AG09319 (cell line): Measurements from ENCODE around the gene GLT1D1.

Experiments
- DNase-seq: peaks from one replicate; pipeline ENCODE4 v3.0.0-alpha.2; 2010; ENCODE audit warnings: low read depth; ENCODE audit errors: extremely low read depth
- TF ChIP-seq, protein P1 (sequence below): IDR thresholded peaks from 2 replicates; pipeline ENCODE4 v1.5.1; 2011; ENCODE audit warnings: low read depth, mild to moderate bottlenecking, inconsistent platforms, low read length, moderate library complexity

Gene GLT1D1

DNA sequence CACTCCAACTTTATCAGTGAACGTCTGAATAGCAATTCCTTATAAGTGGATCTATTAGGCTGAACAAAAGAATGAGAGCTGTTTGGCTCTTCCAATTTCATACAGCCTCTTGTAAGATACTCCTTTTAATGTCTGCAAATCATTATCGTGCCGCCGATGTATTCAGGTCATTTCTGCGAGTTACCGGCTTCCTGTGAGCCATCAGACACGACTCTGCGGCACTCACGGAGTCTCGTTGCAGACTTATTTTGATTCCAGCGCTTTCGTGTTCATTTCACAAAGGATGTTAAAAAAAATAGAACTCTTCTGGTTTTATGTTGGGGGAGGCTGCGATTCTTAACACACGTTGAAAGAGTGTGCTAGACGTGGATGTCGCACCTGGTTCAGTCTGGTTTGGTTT, 106.6 kb downstream of the GLT1D1 start:
- TF ChIP-seq, protein P1, sequence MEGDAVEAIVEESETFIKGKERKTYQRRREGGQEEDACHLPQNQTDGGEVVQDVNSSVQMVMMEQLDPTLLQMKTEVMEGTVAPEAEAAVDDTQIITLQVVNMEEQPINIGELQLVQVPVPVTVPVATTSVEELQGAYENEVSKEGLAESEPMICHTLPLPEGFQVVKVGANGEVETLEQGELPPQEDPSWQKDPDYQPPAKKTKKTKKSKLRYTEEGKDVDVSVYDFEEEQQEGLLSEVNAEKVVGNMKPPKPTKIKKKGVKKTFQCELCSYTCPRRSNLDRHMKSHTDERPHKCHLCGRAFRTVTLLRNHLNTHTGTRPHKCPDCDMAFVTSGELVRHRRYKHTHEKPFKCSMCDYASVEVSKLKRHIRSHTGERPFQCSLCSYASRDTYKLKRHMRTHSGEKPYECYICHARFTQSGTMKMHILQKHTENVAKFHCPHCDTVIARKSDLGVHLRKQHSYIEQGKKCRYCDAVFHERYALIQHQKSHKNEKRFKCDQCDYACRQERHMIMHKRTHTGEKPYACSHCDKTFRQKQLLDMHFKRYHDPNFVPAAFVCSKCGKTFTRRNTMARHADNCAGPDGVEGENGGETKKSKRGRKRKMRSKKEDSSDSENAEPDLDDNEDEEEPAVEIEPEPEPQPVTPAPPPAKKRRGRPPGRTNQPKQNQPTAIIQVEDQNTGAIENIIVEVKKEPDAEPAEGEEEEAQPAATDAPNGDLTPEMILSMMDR: no peak

DNA sequence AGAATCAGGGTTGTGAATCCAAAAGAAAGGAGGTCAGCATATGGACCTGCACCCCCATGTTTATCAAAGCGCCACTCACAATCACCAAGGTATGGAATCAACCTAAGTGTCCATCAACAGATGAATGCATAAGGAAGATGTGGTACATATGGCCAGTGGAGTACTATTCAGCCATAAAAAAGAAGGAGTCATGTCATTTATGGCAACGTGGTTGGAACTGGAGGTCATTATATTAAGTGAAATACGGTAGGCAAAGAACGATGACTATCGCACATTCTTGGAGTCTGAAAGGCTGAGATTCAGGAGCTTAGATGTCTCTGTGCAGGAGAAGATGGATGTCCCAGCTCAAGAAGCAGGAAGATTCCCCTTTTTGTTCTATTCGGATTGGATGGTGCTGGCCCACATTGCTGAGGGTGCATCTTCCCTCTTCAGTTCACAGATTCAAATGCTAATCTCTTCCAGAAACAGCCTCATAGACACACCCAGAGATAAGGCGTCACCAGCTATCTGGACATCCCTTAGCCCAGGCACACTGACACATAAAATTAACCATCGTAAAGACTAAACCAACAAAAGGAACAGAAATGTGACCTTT, 108.1 kb downstream of the GLT1D1 start:
- no peak for DNase-seq
- TF ChIP-seq, protein P1: no peak

More for the DNA sequence above, 106.6 kb downstream of the GLT1D1 start:
- DNase-seq: no peak

DNA sequence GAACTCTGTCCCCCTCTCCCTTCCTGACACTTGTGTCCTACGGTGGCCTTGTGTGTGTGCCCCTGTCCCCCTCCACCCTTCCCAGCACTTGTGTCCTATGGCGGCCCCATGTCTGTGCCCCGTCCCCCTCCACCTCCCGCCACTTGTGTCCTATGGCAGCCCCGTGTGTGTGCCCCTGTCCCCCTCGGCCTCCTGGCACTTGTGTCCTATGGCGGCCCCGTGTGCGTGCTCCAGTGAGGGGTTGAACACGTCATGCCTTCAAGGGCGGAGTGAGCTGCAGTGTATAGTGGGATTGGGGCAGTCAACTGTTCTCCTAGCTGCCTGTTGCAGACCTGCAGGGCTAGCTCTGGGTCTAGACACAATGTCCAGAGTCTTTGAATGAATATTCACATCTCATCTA, 108.7 kb downstream of the GLT1D1 start:
- TF ChIP-seq, protein P1: no peak
- no peak for DNase-seq

DNA sequence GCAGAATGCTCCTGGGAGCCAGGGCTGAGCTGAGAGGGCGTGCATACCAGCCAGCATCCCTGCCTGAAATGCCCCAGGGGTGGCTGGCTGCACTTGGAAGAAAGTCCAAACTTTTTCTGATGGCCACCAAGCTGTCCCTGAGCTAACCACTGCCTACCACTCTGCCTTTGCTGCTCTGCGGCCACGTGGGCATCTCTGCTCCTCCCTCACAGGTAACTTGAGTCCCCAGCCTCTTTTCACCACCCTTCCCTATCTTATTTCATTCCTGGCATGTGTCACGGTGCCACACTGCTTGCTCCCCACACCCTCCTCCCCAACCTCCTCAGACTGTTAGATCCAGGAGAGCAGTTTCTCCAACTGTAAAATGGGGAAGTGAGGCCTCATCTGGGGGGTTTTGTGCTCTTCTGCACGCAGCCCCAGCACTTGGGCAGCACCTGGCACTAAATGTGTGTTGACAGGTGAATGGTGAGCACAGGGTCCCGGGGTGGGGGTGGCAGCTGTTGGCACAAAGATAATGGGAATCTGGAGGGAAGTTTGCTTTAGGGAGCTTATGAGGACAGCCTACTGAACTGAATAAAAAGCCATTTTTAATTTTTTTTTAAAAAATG, 113.0 kb downstream of the GLT1D1 start:
- no peak for DNase-seq
- TF ChIP-seq, protein P1: no peak

DNA sequence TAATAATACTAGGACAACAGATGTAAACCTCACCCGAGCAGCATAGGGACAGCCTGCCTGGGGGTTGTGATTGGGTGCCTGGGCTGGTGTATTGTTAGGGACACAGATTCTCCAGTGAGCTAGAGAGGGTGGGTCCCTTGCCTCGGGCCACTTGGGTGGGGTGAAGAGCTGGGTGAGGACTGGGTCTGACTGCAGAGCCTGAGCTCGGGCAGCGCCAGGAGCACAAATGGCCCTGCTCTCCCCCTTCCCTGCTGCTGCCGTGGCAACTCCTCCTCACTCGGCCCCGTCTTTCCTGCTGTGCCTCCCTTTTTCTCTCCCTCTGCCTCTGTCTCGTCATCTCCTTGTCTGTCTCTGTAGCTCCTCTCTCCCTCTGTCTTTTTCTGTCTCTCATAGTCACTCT, 115.4 kb downstream of the GLT1D1 start:
- no peak for DNase-seq
- TF ChIP-seq, protein P1: no peak

DNA sequence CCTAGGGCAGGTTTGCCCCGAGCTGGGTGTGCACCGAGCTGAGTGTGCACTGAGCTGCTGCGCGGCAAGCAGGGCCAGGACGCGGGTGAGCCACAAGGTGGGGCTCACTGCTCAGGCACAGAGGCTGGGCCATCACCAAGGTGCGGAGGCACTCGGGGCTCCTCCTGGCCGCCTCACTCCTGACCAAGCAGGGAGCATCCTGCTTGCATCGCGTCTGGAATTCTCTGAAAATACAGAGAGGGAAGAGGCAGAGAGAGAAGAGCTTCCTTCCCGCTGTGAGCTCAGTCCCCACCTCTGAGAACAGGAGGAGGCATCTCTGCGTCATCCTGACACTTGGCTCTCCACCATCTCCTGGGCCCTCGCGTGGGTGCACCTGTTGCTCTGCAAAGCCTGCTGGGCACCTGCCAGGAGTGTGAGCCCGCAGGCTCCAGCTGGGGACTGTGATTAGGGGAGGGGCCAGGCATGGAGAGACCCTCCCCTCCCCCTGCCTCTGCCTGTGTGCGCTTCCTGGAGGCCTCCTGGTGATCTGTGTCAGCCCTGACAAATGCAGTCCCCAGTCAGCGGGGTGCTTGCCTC, 116.3 kb downstream of the GLT1D1 start:
- TF ChIP-seq, protein P1: no peak
- DNase-seq: no peak

DNA sequence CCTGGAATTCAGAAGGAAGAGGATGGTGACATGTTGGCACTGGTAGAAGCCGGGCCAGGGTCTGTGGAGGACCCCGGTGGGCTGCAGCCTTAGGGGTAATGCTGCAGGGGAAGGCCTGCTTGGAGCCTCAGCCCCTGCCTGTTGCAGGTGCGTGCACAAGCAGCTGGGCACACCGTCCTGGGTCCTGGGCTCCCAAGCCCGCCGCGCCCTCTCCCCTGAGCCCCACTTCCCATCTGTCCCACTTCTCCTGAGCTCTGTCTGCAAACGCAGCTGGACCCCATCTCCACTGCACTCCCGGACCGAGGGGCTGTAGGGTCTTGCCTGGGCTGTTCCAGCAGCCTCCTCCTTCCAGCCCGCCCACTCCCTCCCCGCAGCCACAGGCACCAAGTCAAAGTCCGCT, 116.8 kb downstream of the GLT1D1 start:
- TF ChIP-seq, protein P1: no peak
- no peak for DNase-seq
